Activated CD8-positive, alpha-beta memory T cell treated with anti-CD3 and anti-CD28 coated beads for 36 hours (primary cell): ENCODE measurements around the gene ZNF480. TPM values are rescaled to one million over a fixed set of nuclear protein-coding genes. Genes with fewer than 3 reads are reported as not detected.
"Not testable (repeated sequence)": the region's sequence is repeated elsewhere in the genome, so short reads cannot be mapped to it uniquely, and the experiment has no call there.

ENCODE experiments used
- CTCF ChIA-PET: fragments of 350-600 bp; sonication (Branson Sonifier 250); formaldehyde crosslinking; loops from one replicate; lab custom pipeline; 2021; ENCODE audit warnings: antibody characterized with exemption; lab: Charles Lee
- POLR2A ChIA-PET: fragments of 350-600 bp; sonication (Branson Sonifier 250); formaldehyde crosslinking; loops from one replicate; lab custom pipeline; 2021; ENCODE audit warnings: antibody characterized with exemption; lab: Charles Lee
- total RNA-seq, 2 experiments: library from RNA; stranded (reverse); gene quantifications; one replicate each; pipeline ENCODE4 v1.2.3, GENCODE V29; 2021

ZNF480 gene
- total RNA-seq, result 1 to 10 TPM; 4.7 to 5.2 TPM

DNA sequence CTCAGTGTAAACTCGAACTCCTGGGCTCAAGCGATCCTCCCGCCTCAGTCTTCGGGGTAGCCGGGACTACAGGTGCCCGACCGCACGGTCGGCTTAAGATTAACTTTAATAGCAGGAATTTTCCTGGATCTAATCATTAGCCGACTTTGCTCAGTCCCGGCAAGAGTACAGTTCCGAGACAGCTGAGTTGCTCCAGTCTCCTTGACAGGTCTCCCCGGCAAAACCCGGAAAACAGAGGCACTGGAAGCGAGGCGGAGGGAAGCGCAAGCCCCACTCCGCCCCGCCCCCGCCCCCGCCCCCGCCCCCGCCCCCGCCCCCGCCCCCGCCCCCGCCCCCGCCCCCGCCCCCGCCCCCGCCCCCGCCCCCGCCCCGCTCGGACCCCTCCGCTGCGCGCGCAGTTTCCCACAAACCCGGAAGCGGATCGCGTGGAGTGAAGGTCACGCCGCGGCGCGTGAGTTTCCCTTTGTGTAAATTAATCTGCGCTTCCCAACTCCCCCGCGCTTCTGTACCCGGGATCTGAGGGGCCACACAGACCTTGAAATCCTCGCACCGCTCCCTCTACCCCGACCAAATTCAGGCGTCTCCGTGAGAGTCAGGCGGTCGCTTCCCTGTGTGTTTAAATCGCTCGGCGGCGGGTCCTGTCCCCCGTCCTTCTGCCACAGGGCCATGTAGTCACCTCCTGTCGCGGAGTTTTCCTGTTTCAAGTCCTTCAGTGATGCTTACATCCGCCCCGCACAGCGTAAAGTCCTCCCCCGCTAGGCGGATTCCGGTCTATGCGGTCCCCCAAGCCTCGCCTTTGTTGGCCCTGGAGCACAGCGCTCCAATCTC lies at the start of gene ZNF480:
TSS of gene ZNF480 (plus strand) at position 397 of the 828 bp plus-strand sequence. CDS start 3,244 bp downstream, outside the sequence.
- POLR2A ChIA-PET, result no interaction called here
- CTCF ChIA-PET, result interaction anchor here (0.7 kb wide), 1 partner anchor 637 kb away, joined by 3 read pairs; no protein-coding TSS in a partner anchor

DNA sequence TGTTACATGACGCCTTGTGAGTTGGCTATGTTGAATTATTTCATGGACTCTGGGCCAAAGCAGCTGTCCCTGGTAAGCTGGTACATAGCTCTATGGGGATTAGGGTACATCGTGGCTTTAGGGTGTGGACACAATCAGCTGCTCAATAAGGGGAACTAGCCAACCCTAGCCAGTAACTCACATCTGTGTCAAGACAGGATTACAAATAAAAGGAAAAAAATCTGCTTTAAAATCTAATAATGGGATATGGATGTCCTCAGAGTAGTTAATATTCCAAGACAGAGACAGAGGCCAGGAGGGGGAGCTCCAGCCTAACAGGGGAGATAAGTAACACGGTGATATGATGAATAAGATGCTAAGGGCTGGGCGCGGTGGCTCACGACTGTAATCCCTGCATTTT lies 48.7 kb upstream of the ZNF480 start:
- ChIA-PET POLR2A (no interaction called here), CTCF (interaction anchor here (0.6 kb wide), 1 partner anchor 455 kb away, joined by 6 read pairs; no protein-coding TSS in a partner anchor)

DNA sequence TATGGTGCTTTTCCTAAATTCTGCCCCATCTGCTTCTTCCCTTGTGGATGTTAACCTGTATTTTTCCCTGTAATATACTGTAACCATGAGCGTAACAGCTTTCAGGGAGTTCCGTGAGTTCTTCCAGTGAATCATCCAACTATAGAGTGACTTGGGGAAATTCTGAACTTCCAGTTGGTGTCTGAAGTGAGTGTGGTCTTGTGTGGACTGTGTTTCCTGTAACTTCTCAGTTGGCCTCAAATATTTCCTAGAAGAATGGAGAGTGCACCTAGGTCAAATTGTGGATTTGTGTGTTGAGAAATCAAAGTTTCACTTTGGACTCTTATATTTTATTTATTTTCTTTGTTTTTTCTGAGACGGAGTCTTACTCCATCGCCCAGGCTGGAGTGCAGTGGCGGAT lies 38.5 kb upstream of the ZNF480 start:
- ChIA-PET POLR2A (no interaction called here), CTCF (no interaction called here)

DNA sequence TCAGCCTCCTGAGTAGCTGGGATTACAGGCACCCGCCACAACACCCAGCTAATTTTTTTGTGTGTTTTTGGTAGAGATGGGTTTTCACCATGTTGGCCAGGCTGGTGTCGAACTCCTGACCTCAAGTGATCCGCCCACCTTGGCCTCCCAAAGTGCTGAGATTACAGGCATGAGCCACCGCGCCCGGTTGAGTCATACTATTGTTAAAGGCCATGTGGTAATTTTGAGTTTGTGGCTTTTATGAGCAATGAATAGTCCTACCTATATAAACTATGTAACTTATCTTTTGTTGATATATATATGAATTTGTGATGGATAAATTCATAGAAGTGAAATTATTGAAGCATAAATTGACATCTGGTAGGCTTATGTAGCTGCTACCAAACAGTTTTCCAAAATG lies 31.4 kb upstream of the ZNF480 start:
- POLR2A ChIA-PET, result interaction anchor here (0.5 kb wide), 1 partner anchor 668 kb away, joined by 5 read pairs; no protein-coding TSS in a partner anchor
- CTCF ChIA-PET, result not testable (repeated sequence)

DNA sequence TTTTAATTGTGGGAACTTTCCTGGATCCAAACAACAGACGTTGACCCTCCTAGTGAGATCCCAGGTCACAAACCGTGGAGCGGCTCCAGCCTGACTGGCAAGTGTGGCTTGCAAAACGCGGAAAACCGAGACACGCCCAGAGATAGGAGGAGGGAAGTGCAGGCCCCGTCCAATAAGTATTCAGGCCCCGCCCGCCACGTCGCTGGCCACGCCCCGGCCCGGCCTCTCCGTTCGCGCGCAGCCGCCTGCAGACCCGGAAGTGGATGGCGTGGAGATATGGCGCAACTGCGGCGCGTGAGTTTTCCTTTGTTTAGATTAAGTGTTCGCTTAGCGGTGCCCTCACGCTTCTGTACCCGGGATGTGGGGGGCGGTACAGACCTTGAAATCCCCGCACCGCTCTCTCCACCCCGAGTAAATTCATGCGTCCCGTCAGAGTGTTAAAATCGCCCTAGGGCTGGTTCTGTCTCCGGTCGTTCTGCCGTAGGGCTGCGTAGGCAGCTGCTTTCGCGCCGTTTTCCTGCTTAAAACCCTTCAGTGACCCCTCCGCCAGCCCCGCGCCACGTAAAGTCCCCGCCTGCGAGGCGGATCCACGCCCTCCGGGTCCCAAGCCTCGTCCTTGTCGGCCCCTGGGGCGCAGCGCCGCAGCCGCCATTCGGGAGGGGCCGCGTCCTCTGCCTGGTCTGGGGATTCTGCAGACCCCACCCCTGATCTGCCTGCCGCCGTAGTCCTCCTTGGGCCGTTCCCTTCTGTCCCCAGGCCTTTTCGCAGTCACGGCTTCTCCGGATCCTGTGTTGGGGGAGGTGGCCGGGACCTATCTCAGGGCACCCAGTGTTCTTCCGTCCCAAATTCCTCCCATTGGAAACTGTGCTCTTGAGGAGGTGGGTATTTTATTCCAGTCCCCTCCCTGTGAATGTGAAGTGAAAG lies 27.4 kb upstream of the ZNF480 start, which contains the start of gene ZNF766:
TSS of gene ZNF766 (plus strand) at position 250 of the 924 bp plus-strand sequence. CDS start at position 277, 27 bp downstream.
- CTCF ChIA-PET, result no interaction called here
- POLR2A ChIA-PET, result interaction anchor here (0.7 kb wide), 1 partner anchor 8 kb away, joined by 10 read pairs; no protein-coding TSS in a partner anchor

DNA sequence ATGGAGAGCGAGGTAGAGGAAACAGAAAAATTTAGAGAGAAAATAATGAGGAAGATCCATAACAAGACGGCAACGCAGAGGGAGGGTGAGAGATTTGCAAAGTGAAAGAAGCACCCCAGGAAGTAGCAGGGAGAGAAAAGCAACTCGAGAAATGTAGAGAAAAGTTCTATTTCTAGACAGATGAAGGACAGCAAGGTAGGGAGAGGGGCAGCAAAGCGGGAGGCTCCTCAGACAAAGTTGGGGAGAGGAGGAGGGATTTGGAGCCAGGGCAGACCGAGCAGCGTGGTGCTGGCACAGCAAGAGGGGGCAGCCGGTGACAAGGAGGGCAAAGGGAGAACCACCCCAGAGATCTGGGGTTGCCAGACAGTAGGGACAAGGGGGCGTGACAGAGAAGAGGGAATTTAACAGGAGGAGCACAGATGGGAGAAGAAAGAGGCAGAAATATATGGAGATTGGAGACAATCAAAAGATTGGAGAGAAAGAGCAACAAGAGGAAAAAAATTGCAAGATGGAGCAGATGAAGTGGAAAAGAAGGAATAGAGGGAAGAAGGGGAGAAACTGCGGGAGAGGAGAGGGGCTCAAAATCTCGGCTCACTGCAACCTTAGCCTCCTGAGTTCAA lies 26.6 kb upstream of the ZNF480 start:
- POLR2A ChIA-PET, result interaction anchor here (0.7 kb wide), 1 partner anchor 7 kb away, joined by 10 read pairs; no protein-coding TSS in a partner anchor
- CTCF ChIA-PET, result no interaction called here

DNA sequence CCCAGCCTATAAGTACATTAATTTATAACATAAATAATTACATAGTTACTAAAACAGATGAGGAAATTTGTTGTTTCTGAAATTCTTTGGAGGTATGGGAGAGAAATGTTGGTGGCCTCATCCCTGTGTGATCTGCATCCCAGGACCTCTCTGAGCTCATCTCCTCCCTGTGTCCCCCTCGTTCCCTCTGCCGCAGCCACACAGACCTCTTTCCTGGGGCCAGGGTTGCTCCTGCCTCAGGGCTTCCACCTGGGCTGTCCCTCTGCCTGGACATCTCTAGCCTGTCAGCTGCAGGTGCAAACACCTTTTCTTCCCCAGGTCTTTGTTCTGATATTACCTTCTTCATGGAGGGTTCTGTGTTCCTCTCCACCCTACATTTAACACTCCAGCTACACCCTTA lies 23.7 kb upstream of the ZNF480 start:
- ChIA-PET CTCF (no interaction called here), POLR2A (no interaction called here)

DNA sequence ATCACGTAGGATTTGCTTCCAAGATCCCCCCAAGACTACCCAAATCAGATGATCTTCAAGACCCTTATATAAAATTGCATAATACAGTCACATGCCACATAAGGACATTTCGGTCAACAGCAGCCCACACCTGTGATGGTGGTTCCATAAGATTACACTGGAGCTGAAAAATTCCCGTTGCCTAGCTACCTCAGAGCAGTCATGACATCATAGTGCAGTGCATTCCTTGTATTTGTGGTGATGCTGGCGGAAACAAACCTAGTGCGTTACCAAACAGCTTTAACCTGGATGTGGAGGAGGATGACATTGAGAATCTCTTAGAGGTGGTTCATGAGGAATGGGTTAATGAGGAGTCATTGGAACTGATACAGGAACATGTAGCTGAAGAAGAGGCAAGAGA lies 22.8 kb upstream of the ZNF480 start:
- ChIA-PET POLR2A (no interaction called here), CTCF (interaction anchor here (0.6 kb wide), 1 partner anchor 61 kb away, joined by 5 read pairs; no protein-coding TSS in a partner anchor)

DNA sequence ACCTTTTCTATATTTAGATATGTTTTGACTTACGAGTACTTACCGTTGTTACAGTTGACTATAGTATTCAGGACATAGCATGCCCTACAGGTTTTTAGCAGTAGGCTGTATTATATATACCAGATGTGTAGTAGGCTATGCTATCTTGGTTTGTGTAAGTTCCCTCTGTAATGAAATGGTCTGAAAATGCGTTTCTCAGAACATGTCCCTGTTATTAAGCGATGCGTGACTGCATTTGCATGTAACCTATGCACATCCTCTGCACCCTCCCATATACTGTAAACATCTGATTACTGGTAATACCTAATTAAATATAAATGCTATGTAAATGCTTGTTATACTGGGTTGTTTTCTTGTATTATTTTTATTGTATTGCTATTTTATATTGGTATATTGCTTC lies 21.0 kb upstream of the ZNF480 start:
- ChIA-PET CTCF (no interaction called here), POLR2A (no interaction called here)

DNA sequence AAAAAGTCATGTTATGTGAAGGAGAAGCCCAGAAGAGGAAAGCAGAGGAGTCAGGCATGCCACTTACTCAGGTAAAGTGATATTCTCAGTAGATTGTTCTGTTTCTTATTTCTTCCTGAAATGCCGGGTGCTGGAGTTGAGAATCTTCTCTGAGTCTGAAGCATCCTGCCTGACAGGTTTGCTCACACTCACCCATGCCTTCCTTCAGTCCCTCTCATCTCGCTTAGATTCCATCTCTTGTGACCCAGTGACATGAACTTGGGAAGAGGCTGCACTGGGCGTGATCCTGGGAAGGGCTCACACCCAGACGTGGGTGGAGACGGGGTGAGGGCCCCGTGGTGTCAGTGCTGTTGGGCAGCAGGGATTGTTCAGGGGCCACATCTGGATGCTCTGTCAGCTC lies 19.5 kb upstream of the ZNF480 start:
- POLR2A ChIA-PET, result interaction anchor here (0.7 to 1.2 kb wide), 2 partner anchors 8 to 89 kb away, joined by 3 to 10 read pairs; no protein-coding TSS in a partner anchor
- CTCF ChIA-PET, result no interaction called here

DNA sequence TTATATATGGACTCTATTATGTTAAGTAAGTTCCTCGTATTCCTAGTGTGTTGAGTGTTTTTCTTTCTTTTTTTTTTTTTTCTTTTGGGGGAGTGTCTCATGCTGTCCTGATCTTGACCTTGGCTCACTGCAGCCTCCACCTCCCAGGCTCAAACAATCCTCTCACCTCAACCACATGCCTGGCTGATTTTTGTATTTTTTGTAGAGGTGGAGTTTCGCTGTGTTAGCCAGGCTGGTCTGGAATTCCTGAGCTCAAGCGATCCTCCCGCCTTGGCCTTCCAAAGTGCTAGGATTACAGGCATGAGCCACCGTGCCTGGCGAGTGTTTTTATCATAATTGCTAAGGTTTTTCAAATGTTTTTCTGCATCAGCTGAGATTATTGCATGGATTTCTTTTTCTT lies 10.7 kb upstream of the ZNF480 start:
- ChIA-PET POLR2A (no interaction called here), CTCF (interaction anchor here (0.7 kb wide), 1 partner anchor 225 kb away, joined by 3 read pairs; no protein-coding TSS in a partner anchor)

DNA sequence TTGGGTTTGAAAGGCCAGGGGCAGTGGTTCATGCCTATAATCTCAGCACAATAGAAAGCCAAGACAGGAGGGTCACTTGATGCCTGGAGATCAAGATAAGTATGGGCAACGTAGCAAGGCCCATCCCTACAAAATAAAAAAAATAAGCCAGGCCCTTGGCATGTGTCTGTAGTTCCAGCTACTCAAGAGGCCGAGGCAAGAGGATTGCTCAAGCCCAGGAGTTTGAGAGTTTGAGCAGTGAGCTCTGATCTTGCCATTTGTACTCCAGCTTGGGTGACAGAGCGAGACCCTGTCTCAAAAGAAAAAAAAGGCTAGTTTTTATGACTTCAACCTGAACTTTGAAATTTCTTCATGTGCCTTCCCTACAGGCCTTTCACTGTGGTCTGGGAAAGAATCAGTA lies 5.2 kb upstream of the ZNF480 start:
- ChIA-PET CTCF (interaction anchor here (0.6 to 0.7 kb wide), 2 partner anchors 122 to 910 kb away, joined by 3 read pairs; no protein-coding TSS in a partner anchor), POLR2A (no interaction called here)

DNA sequence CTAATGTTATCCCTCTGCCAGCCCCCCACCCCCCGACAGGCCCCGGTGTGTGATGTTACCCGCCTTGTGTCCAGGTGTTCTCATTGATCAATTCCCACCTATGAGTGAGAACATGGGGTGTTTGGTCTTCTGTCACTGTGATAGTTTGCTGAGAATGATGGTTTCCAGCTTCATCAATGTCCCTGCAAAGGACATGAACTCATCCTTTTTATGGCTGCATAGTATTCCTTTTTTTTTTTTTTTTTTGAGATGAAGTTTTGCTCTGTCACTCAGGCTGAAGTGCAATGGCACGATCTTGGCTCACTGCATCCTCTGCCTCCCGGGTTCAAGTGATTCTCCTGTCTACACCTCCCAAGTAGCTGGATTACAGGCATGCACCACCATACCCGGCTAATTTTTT lies 4.0 kb upstream of the ZNF480 start:
- CTCF ChIA-PET, POLR2A ChIA-PET: not testable (repeated sequence)

DNA sequence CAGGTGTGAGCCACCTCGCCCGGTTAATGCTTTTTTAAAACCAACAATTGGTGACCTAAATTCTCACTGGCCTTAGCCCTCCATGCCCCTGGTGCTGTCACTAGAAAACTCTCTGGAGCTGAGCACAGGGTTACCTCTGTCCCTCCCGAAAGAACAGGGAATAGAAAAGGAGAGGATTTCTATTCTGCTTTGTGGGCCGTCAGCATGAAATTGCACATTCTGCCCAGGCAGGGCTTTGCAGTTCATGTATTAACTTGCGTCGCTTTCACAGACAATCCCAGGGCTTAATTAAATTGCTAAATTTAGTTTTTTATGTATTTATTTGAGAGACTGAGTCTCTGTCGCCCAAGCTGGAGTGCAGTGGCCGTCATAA lies 583 bp upstream of the ZNF480 start:
- ChIA-PET POLR2A (no interaction called here), CTCF (interaction anchor here (0.7 kb wide), 1 partner anchor 636 kb away, joined by 3 read pairs; no protein-coding TSS in a partner anchor)

DNA sequence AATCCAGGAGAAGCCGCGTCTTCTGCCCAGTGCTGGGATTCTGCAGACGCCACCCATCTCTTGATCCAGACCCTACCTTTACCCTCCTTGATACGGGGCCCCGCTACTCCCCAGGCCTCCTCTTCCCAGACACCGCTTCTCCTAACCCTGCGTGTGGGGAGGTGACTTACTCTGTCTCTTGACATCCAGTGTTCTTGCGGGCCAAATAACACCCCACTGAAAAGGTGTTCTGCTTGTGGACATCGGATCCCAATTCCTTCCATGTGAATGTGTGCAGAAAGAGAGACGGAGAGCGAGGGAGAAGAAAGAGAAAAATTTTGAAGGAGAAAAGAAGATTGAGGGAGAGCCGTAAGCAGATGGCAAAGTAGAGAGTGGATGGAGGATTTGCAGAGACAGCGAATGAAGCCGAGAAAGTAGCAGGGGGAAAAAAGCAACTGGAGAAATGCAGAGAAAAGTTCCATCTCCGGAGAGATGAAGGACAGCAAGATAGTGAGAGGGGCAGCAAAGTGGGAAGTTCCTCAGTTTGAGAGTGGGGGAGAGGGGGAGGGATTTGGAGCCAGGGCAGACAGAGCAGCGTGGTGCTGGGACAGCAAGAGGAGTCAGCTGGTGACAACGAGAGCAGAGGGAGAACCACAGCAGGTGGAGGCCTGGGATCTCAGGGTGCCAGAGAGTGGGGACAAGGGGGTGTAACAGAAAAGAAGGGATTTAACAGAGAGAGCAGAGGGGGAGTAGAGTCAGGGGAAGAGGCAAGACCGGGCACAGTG lies 814 bp downstream of the ZNF480 start:
- ChIA-PET CTCF (interaction anchor here (0.7 kb wide), 1 partner anchor 957 kb away, joined by 4 read pairs; no protein-coding TSS in a partner anchor), POLR2A (no interaction called here)

DNA sequence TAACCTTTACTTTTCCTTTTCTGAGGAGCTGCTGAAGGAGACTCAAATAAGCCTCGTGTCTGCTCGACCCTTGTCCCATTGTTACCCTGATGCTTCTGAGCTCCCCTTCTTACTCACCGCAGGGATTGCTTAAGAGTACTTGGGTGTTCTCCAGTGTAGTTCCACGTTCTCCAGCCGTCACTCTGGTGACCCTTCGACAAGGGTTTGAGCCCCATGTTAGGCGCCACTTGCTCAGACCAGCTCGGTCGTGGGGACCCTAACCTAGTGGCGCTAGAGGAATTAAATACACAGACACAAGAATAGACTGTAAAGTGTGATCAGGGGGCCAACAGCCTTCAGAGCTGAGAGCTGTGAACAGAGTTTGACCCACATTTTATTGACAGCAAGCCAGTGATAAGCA lies 10.3 kb downstream of the ZNF480 start:
- POLR2A ChIA-PET, result no interaction called here

DNA sequence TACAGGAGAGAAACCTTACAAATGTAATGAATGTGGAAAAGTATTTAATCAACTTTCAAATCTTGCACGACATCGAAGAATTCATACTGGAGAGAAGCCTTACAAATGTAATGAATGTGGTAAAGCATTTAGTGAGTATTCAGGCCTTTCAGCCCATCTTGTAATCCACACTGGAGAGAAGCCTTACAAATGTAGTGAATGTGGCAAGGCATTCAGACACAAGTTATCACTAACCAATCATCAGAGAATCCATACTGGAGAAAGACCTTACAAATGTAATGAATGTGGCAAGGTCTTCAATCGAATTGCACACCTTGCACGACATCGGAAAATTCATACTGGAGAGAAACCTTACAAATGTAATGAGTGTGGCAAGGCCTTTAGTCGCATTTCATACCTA lies 25.5 kb downstream of the ZNF480 start:
- ChIA-PET POLR2A (no interaction called here), CTCF (no interaction called here)

More for the DNA sequence above, 10.3 kb downstream of the ZNF480 start:
- CTCF ChIA-PET, result no interaction called here

DNA sequence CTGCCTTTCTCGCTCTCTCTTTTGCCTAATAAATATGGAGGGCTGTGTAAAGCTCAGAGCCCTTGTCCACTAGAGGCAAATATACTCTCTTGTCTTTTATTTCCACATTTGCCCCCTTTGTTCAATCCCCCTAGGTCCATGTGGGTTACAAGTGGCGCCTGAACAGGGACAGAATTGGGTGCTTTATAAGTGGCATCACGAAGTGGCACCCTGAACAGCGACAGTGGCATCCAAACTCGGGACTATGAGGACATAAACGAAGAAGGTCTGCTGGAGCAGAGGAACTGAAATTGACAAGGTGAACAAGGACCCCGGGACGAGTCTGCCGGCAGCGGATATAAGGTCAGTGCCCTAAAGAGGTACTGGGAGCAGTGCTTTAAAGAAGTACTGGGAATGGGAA lies 34.8 kb downstream of the ZNF480 start:
- ChIA-PET POLR2A (no interaction called here), CTCF (no interaction called here)
